Activated CD8-positive, alpha-beta T cell treated with anti-CD3 and anti-CD28 coated beads, Interleukin-2, amount 10 ng/mL, durations not matched to agents 7 days and 5 days (primary cell): ENCODE data around the gene VDR. TPM values are rescaled to one million over a fixed set of nuclear protein-coding genes. Genes with fewer than 3 reads are reported as not detected.

Source experiments
- ATAC-seq: fragments of 150-1000 bp; cut with Tn5 transposase; one replicate; pipeline ENCODE4 v1.10.0; 2021; ENCODE audit warnings: moderate library complexity
- CTCF ChIA-PET: fragments of 350-600 bp; sonication (Branson Sonifier 250); formaldehyde crosslinking; loops from one replicate; lab custom pipeline; 2021; ENCODE audit warnings: antibody characterized with exemption; lab: Charles Lee
- POLR2A ChIA-PET: fragments of 350-600 bp; sonication (Branson Sonifier 250); formaldehyde crosslinking; loops from one replicate; lab custom pipeline; 2021; ENCODE audit warnings: antibody characterized with exemption; lab: Charles Lee
- DNase-seq: peaks from one replicate; pipeline ENCODE4 v3.0.0-alpha.2; 2020
- H3K27ac Mint-ChIP-seq: one replicate; pipeline ENCODE4 v1.8.0; 2021; ENCODE audit warnings: mild to moderate bottlenecking, mixed read lengths
- H3K27me3 Mint-ChIP-seq: one replicate; pipeline ENCODE4 v1.8.0; 2021; ENCODE audit warnings: low read depth, mixed read lengths
- H3K36me3 Mint-ChIP-seq: one replicate; pipeline ENCODE4 v1.8.0; 2021; ENCODE audit warnings: low read depth, mixed read lengths
- H3K4me1 Mint-ChIP-seq: one replicate; pipeline ENCODE4 v1.8.0; 2021; ENCODE audit warnings: low read depth, mixed read lengths
- H3K4me3 Mint-ChIP-seq: one replicate; pipeline ENCODE4 v1.8.0; 2021; ENCODE audit warnings: mild to moderate bottlenecking, mixed read lengths
- H3K9me3 Mint-ChIP-seq: one replicate; pipeline ENCODE4 v1.8.0; 2022; ENCODE audit warnings: mixed read lengths; ENCODE audit not compliant: insufficient read depth
- total RNA-seq, 2 experiments: library from RNA; stranded (reverse); gene quantifications; one replicate each; pipeline ENCODE4 v1.2.3, GENCODE V29; 2021

The VDR gene
- total RNA-seq, 2 experiments from 2014 or later: 13.2 to 14.5 TPM

DNA sequence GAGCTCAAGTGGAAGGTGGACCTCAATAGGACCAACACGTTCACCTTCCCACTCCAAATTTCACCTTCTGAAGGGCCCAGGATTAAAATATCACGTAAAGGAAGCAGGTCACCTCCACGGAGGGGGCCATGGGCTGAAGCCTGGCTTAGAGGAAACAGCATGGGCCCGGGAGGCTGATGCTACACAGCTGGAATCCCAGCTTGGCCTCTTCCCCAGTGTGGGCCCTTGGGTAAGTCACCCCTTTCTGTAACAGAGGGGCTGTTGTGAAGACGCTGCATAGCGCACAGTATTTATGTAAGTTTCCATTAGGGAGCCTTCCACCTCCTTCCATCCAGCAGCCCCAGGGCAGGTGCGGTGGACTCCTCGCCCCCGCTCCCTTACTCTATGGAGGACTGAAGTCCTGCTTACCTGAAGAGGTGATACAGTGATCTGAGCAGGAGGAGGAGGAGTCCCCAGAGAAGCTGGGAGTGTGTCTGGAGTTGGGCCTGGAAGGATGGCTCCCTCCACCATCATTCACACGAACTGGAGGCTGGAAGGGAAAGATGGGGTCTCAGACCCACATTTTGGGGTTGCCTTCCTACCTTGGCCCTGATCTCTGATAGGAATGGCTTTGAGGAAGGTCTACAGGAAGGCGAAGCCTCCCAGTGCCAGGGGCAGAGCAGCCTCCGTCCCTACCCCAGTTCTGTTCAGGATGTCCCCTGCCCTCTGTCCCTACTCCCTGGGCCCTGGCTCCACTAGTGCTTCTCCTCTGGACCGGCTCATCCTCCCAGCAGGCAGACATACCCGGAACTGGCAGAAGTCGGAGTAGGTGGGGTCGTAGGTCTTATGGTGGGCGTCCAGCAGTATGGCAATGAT is 47.8 kb downstream of the VDR start:
- ChIA-PET CTCF (interaction anchor here (1.0 to 2.1 kb wide), 5 partner anchors 12 to 115 kb away, joined by 3 to 9 read pairs (median 4); partner anchors contain the start of gene SLC48A1), POLR2A (interaction anchor here (1.1 kb wide), 1 partner anchor 48 kb away, joined by 3 read pairs; the partner anchor contains the start of gene VDR)
- ATAC-seq (no peak), DNase-seq (no peak)
- peaks cover 17% of the 10 kb centered on the region for H3K4me1 Mint-ChIP-seq
- no peaks in the 10 kb centered on the region for H3K9me3 Mint-ChIP-seq
- H3K27me3 Mint-ChIP-seq: no peaks in the 10 kb centered on the region
- H3K36me3 Mint-ChIP-seq: peaks cover 12% of the 10 kb centered on the region
- no peak overlapping the region for H3K4me3 Mint-ChIP-seq
- H3K27ac Mint-ChIP-seq: no peak overlapping the region

DNA sequence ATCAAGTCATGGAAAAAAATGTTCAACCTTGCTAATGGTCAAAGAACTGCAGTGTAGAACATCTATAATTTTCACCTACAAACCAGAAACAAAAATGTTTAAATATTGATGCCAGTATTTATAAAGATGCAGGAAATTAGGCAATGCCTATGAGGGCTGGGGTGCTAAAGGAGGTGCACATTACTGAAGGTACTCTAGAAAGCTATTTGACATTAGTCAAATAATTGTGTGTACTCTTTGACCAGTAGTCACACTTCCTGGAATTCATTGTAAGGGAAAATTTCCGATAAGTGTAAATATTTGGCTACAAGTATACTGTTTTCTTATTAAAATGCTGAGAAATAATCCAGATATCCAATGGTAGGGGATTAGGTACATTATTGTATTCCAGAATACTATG is 48.7 kb downstream of the VDR start:
- no peak for DNase-seq
- ATAC-seq: no peak
- peaks cover 14% of the 10 kb centered on the region for H3K4me1 Mint-ChIP-seq
- H3K27ac Mint-ChIP-seq: no peak overlapping the region
- peaks cover 8% of the 10 kb centered on the region for H3K36me3 Mint-ChIP-seq
- no peak overlapping the region for H3K4me3 Mint-ChIP-seq
- ChIA-PET POLR2A (interaction anchor here (1.1 kb wide), 1 partner anchor 49 kb away, joined by 3 read pairs; the partner anchor contains the start of gene VDR), CTCF (interaction anchor here (1.0 to 2.1 kb wide), 7 partner anchors 13 to 114 kb away, joined by 3 to 9 read pairs (median 4); partner anchors contain the start of gene SLC48A1)
- H3K27me3 Mint-ChIP-seq: no peaks in the 10 kb centered on the region
- no peaks in the 10 kb centered on the region for H3K9me3 Mint-ChIP-seq

DNA sequence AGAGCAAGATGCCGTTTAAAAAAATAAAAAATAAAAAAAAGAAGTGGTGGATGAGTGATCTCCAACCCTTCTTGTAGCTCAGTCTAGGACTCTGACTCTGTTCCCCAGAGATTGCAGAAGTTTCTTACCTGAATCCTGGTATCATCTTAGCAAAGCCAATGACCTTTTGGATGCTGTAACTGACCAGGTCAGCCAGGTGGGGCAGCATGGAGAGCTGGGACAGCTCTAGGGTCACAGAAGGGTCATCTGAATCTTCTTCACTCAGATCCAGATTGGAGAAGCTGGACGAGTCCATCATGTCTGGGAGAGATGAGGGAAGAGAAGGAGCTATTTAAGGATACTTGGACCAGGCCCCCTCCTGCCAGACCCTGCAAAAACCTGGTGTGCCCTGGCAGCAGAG is 49.3 kb downstream of the VDR start:
- Mint-ChIP-seq H3K36me3 (peaks cover 9% of the 10 kb centered on the region), H3K27ac (no peak overlapping the region), H3K9me3 (no peaks in the 10 kb centered on the region), H3K4me3 (no peak overlapping the region), H3K4me1 (peaks cover 8% of the 10 kb centered on the region), H3K27me3 (no peaks in the 10 kb centered on the region)
- CTCF ChIA-PET: interaction anchor here (1.0 to 2.1 kb wide), 7 partner anchors 14 to 114 kb away, joined by 3 to 9 read pairs (median 4); partner anchors contain the start of gene SLC48A1
- DNase-seq: no peak
- no peak for ATAC-seq
- POLR2A ChIA-PET: interaction anchor here (1.1 kb wide), 1 partner anchor 49 kb away, joined by 3 read pairs; the partner anchor contains the start of gene VDR

DNA sequence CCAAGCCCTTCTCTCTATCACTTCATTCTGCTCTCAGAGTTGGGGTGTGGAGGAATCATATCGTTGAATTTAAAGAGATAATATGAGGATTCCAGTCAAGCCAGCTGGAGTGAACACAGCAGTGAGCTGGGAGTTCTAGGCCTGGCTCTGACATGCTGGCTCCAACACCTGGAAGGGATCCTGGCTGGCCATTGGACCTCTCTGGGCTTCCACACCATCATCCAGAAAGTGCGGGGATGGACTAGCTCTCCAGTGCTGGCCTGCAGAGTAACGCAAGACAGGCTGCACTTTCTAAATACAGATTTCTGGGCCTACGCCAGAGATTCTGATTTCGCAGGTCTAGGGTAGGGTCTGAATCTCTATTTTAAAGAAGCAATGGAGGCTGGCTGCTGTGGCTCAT is 50.3 kb downstream of the VDR start:
- Mint-ChIP-seq H3K27ac (no peak overlapping the region), H3K4me3 (no peak overlapping the region), H3K27me3 (no peaks in the 10 kb centered on the region), H3K9me3 (no peaks in the 10 kb centered on the region), H3K4me1 (peaks cover 4% of the 10 kb centered on the region), H3K36me3 (peaks cover 9% of the 10 kb centered on the region)
- ChIA-PET CTCF (interaction anchor here (2.1 kb wide), 1 partner anchor 16 kb away, joined by 9 read pairs; no protein-coding TSS in a partner anchor), POLR2A (no interaction called here)
- no peak for ATAC-seq
- no peak for DNase-seq

DNA sequence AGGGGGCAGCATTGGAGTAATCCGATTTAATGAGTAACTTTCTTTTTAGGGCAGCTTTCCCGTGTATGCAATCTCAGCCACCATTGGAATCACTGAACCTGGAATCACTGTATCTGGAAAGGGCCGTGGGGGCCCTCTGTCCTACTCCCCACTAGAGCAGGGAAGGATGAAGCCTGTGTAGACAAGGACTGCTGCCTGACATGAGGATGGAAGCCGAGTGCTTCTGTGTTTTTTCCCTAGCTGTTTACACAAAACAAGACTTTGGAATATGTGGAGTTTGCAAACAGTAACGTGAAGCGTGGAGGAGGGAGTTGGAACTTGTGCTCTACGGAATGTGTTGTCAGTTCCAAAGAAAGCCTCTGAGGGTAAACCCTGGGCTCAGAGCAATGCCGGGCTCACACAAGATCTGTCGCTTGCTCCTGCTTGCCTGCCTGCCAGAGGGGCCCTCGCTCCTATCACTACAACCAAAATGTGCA is 52.7 kb downstream of the VDR start:
- Mint-ChIP-seq H3K27me3 (no peaks in the 10 kb centered on the region), H3K4me3 (no peak overlapping the region), H3K4me1 (no peaks in the 10 kb centered on the region), H3K27ac (no peak overlapping the region), H3K36me3 (peaks cover 14% of the 10 kb centered on the region), H3K9me3 (no peaks in the 10 kb centered on the region)
- CTCF ChIA-PET: interaction anchor here (0.6 to 1.1 kb wide), 2 partner anchors 64 to 110 kb away, joined by 3 read pairs; no protein-coding TSS in a partner anchor
- ATAC-seq (no peak), DNase-seq (no peak)
- POLR2A ChIA-PET: no interaction called here

DNA sequence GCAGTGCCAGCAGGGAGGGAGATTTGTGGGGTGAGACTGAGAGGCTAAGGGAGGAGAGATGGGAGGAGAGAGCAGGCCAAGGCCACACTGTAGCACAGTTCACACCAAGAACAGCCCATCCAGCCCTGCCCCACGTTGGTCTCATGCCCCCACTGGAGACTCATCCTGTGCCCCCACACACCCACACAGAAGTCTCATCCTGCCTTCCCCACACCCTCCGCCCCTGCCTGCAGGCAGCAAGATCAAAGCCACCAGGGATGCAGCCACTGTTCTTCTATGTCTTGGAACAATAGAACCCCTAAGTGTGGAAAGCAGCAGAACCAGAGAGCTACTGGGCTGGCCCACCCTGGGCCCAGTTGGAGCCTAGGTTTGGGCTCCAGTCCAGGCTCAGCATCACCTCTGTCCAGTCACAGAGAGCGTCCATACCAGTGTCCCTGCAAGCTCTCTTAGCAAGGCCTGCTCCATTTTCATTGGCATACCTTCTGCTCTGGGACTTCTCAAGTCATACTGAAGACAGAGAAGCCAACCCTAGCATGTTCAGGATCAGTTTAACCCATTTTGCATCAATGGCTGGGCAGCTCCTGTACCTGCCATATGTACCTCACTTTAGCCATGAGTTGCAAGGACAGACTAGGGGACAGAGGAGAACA is 53.4 kb downstream of the VDR start:
- POLR2A ChIA-PET: no interaction called here
- Mint-ChIP-seq H3K4me1 (no peaks in the 10 kb centered on the region), H3K27me3 (no peaks in the 10 kb centered on the region), H3K4me3 (no peak overlapping the region), H3K27ac (no peak overlapping the region), H3K36me3 (peaks cover 14% of the 10 kb centered on the region), H3K9me3 (no peaks in the 10 kb centered on the region)
- no peak for DNase-seq
- CTCF ChIA-PET: no interaction called here
- ATAC-seq: no peak

DNA sequence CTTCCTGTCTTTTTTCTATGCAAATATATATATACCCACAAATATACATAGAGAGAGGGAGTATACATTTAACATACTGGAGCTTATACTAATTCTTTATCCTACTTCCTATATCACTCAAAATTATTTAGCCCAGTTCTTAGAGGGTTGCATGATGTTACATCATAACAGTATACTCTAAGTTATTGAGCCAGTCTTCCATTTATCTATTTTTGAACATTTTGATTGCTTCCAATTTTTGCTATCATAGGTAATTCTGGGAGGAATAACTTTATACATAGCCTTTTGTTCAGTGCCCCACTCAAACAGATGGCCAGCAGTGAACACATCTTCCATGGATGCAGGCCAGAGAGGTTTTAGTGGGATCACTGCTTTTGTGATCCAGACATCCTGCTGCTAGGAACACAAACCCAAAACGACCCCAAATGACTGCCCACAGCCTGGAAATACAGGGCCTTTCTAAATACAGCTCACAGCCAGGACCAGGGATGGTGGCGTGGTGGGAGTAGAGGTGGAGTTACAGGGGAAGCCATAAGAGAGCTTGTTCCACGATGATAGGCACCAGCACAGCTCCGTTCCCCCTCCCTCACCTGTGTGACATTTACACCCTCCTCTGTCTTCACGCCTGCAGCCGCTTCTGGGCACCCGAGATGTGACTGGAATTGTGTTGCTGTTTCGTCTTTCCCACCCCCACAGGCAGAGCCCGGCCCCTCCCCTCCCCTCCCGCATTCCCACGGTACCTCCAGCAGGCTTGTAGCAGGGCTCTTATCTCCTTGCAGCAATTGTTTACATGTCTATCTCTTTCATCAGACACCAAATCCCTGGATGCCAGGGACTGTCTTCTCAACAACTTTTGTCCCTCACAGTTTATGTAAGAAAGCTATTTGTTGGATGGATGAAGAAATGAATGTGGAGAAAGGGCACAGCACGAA is 54.4 kb downstream of the VDR start:
- DNase-seq (no peak), ATAC-seq (no peak)
- H3K4me1 Mint-ChIP-seq: no peaks in the 10 kb centered on the region
- ChIA-PET CTCF (interaction anchor here (1.0 to 4.5 kb wide), 4 partner anchors 13 to 107 kb away, joined by 3 to 27 read pairs (median 8); no protein-coding TSS in a partner anchor), POLR2A (no interaction called here)
- no peak overlapping the region for H3K4me3 Mint-ChIP-seq
- H3K9me3 Mint-ChIP-seq: no peaks in the 10 kb centered on the region
- H3K36me3 Mint-ChIP-seq: peaks cover 16% of the 10 kb centered on the region
- H3K27me3 Mint-ChIP-seq: no peaks in the 10 kb centered on the region
- no peak overlapping the region for H3K27ac Mint-ChIP-seq

DNA sequence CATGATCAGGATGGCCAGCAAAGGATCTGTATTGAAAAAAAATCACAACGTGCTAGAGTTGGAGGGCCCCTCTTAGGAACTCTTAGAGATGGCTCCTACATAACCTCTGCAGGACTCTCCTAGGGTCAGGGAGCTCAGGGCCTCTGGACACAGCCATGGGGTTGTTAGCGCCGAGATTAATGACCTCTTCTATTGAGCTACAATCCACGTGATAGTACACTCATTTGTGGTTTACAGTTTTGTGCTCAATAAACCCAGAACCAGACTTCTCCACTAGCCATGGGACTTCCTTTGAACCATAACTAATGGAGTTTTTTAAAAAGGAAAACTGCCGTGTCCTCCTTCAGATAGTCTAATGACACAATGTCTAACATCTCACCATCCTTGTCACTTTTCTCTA is 55.5 kb downstream of the VDR start:
- ChIA-PET CTCF (interaction anchor here (0.9 to 4.5 kb wide), 5 partner anchors 12 to 178 kb away, joined by 3 to 27 read pairs (median 4); no protein-coding TSS in a partner anchor), POLR2A (no interaction called here)
- DNase-seq: no peak
- Mint-ChIP-seq H3K27me3 (no peaks in the 10 kb centered on the region), H3K36me3 (peaks cover 16% of the 10 kb centered on the region), H3K27ac (no peak overlapping the region), H3K9me3 (no peaks in the 10 kb centered on the region), H3K4me3 (no peak overlapping the region), H3K4me1 (no peaks in the 10 kb centered on the region)
- ATAC-seq: no peak

DNA sequence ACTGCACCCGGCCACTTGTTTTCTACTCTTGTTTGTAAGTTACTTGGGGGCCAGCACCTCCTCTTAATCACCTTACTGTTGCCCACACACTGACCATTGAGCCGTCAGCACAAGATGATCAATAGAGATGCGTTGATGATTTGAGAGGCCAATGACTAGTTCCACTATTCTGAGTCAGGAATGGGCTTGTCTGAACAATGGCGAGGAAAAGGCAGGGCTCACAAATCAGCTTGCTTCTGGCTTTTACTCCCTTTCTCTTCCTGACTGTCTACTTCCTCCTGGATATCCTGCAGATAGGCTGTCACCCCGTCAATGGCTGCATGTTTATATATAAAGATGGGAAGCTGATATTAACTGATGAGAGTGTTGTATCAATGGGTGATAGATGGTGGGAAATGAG is 55.9 kb downstream of the VDR start:
- CTCF ChIA-PET: interaction anchor here (0.9 to 4.5 kb wide), 6 partner anchors 12 to 178 kb away, joined by 3 to 27 read pairs (median 4); no protein-coding TSS in a partner anchor
- POLR2A ChIA-PET: no interaction called here
- H3K4me1 Mint-ChIP-seq: no peaks in the 10 kb centered on the region
- H3K27ac Mint-ChIP-seq: no peak overlapping the region
- no peaks in the 10 kb centered on the region for H3K9me3 Mint-ChIP-seq
- ATAC-seq: no peak
- no peaks in the 10 kb centered on the region for H3K27me3 Mint-ChIP-seq
- H3K4me3 Mint-ChIP-seq: no peak overlapping the region
- DNase-seq: no peak
- H3K36me3 Mint-ChIP-seq: peaks cover 16% of the 10 kb centered on the region

DNA sequence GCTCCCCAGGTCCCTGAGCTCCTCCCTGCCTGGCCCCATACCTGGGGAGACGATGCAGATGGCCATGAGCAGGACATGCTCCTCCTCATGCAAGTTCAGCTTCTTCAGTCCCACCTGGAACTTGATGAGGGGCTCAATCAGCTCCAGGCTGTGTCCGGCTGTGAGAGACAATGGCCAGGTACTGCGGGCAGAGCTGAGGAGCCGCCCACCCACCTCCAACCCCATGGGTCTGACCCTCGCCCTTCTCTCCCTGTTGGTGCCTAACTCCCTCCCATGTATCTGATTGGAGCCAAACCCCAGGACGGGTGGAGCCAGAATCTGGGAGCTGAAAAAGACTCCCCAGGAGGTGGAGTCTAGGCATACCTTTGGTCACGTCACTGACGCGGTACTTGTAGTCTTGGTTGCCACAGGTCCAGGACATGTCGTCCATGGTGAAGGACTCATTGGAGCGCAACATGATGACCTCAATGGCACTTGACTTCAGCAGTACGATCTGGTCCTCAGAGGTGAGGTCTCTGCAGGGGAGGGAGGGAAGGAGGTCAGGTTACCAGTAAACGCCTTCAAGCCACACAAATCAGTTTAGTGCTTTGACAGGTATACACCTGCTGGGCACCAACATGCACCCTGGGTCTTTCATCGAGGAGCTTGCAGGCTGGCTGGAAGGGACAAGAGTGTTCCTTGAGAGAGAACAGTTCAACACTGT is 58.3 kb downstream of the VDR start:
- Mint-ChIP-seq H3K4me1 (no peaks in the 10 kb centered on the region), H3K36me3 (peaks cover 18% of the 10 kb centered on the region)

More for the DNA sequence above, 58.3 kb downstream of the VDR start:
- POLR2A ChIA-PET: no interaction called here
- Mint-ChIP-seq H3K4me3 (no peak overlapping the region), H3K27ac (no peak overlapping the region), H3K9me3 (no peaks in the 10 kb centered on the region), H3K27me3 (no peaks in the 10 kb centered on the region)
- ATAC-seq (no peak), DNase-seq (no peak)
- CTCF ChIA-PET: interaction anchor here (1.0 to 4.5 kb wide), 4 partner anchors 9 to 103 kb away, joined by 3 to 27 read pairs (median 8); no protein-coding TSS in a partner anchor
